Body of pancreas (tissue), 4 donors: ENCODE results near the gene CAMSAP1. TPM values are rescaled to one million over a fixed set of nuclear protein-coding genes. Genes with fewer than 3 reads are reported as not detected.

Experiments used
- ATAC-seq: fragments of 150-250 bp; one replicate; pipeline ENCODE4 v1.9.1; 2016
- DNase-seq, 4 donors: peaks; one replicate each; pipeline ENCODE4 v3.0.0-alpha.2; 2019
- H3K27ac ChIP-seq, 4 donors: fragments of 200-600 bp; sonication (generic); 1 replicate in 3 of 4; 2 replicates in 1 of 4; pipeline versions ENCODE4 v1.5.1 to v1.6.1; 2016 to 2019; ENCODE audit warnings: mild to moderate bottlenecking in 1 of 4, mixed read lengths in 1 of 4, moderate library complexity in 1 of 4
- H3K27me3 ChIP-seq, 2 donors: fragments of 200-600 bp; sonication (generic); one replicate each; pipeline ENCODE4 v1.6.0; 2016; ENCODE audit warnings: mild to moderate bottlenecking in 1 of 2
- H3K36me3 ChIP-seq, 2 donors: fragments of 200-600 bp; sonication (generic); replicated peaks in 1 of 2; 2 replicates each; pipeline ENCODE4 v1.5.1; 2016; ENCODE audit warnings: low read depth in 2 of 2; ENCODE audit not compliant: insufficient read depth in 1 of 2
- H3K4me1 ChIP-seq: fragments of 200-600 bp; sonication (generic); one replicate; pipeline ENCODE4 v1.6.0; 2016
- H3K4me3 ChIP-seq, 2 donors: fragments of 200-600 bp; sonication (generic); 1 replicate in 1 of 2; 2 replicates in 1 of 2; pipeline ENCODE4 v1.5.1; 2016 to 2019
- H3K9me3 ChIP-seq, 3 donors: fragments of 200-600 bp; sonication (generic); 1 replicate in 2 of 3; 2 replicates in 1 of 3; pipeline ENCODE4 v1.5.1; 2016
- CTCF ChIP-seq, 7 experiments: fragments of 450-650 bp in 4 of 7; fragments of 200-600 bp in 3 of 7; sonication (generic) in 3 of 7; IDR thresholded peaks; one replicate each; pipeline ENCODE4 v1.5.1; 2016 to 2019; ENCODE audit warnings: antibody characterized with exemption in 7 of 7
- POLR2A ChIP-seq, 3 donors: fragments of 450-650 bp; IDR thresholded peaks; one replicate each; pipeline ENCODE4 v1.6.1; 2016; ENCODE audit warnings: antibody characterized with exemption in 3 of 3, mild to moderate bottlenecking in 2 of 3
- WGBS, 2 donors: methylation state at CpG; one replicate each; pipeline ENCODE4 v1.1.5; 2017; 5-methylcytosine and 5-hydroxymethylcytosine counted together
- intact Hi-C: fragments of 100-400 bp; cut with DNase I; formaldehyde crosslinking; loops from one replicate; pipeline ENCODE4 v1.15.1; 2023
- total RNA-seq, 2 donors: library from RNA; depleted of rRNA; stranded (reverse); fragments of >200 nt; gene quantifications; one replicate each; pipeline ENCODE4 v1.1.0, GENCODE V29; 2016

Gene CAMSAP1
- total RNA-seq, 2 donors from 2014 or later, result 14.8 to 30.3 TPM

GRCh38 chr9:135906291-135907005 is 898 bp downstream of the CAMSAP1 start:
- TF ChIP-seq CTCF (IDR thresholded peaks at IDR 0.05), result no peak
- TF ChIP-seq POLR2A (IDR thresholded peaks at IDR 0.05), result peak in 2 of 3 donors; percentile 11 to 18
- DNase-seq, result peak in 3 of 4 donors; percentile 25 to 30 (median 27)
- H3K36me3 ChIP-seq, result no peaks in the 10 kb centered on the region
- H3K4me3 ChIP-seq, result peak overlapping the region; percentile 28 to 32
- H3K27ac ChIP-seq, result peak overlapping the region; percentile 30 to 74 (median 60)
- 1 to 4% methylated on average over 13 to 64 of the region's 70 CpGs for WGBS, 2 donors
- H3K4me1 ChIP-seq, result peaks cover 43% of the 10 kb centered on the region
- ATAC-seq, result no peak
- no peaks in the 10 kb centered on the region for H3K9me3 ChIP-seq
- intact Hi-C loops, result no loop called here
- H3K27me3 ChIP-seq, result no peaks in the 10 kb centered on the region

GRCh38 chr9:135905380-135906258 is 1.7 kb downstream of the CAMSAP1 start:
- peak in 1 of 4 donors; percentile 33 for DNase-seq

GRCh38 chr9:135903786-135904520 is 3.4 kb downstream of the CAMSAP1 start:
- no peak overlapping the region for H3K4me3 ChIP-seq
- TF ChIP-seq POLR2A (IDR thresholded peaks at IDR 0.05) (no peak), CTCF (IDR thresholded peaks at IDR 0.05) (no peak)
- no peaks in the 10 kb centered on the region for H3K27me3 ChIP-seq
- 93 to 95% methylated on average over 12 to 16 of the region's 16 CpGs for WGBS, 2 donors
- H3K36me3 ChIP-seq, result no peaks in the 10 kb centered on the region
- ATAC-seq (no peak), DNase-seq (no peak)
- H3K4me1 ChIP-seq, result peaks cover 34% of the 10 kb centered on the region
- intact Hi-C loops, result no loop called here
- H3K27ac ChIP-seq, result peak overlapping the region in 1 of 4 donors; percentile 66
- no peaks in the 10 kb centered on the region for H3K9me3 ChIP-seq

More at GRCh38 chr9:135905380-135906258, 1.7 kb downstream of the CAMSAP1 start:
- no peaks in the 10 kb centered on the region for H3K27me3 ChIP-seq
- TF ChIP-seq POLR2A (IDR thresholded peaks at IDR 0.05) (peak in 1 of 3 donors; percentile 0), CTCF (IDR thresholded peaks at IDR 0.05) (no peak)
- intact Hi-C loops, result no loop called here
- no peak for ATAC-seq
- peak overlapping the region in 1 of 2 donors; percentile 28 for H3K4me3 ChIP-seq
- H3K27ac ChIP-seq, result peak overlapping the region in 3 of 4 donors; percentile 53 to 74 (median 66)
- peaks cover 43% of the 10 kb centered on the region for H3K4me1 ChIP-seq
- no peaks in the 10 kb centered on the region for H3K36me3 ChIP-seq
- no peaks in the 10 kb centered on the region for H3K9me3 ChIP-seq
- 42 to 55% methylated on average over 23 of the region's 23 CpGs for WGBS, 2 donors

- 61 to 65% methylated on average over 3 of the region's 3 CpGs for WGBS, 2 donors
- H3K4me1 ChIP-seq, result peaks cover 28% of the 10 kb centered on the region
- no peak for ATAC-seq
- DNase-seq, result no peak
- H3K36me3 ChIP-seq, result no peaks in the 10 kb centered on the region
- H3K9me3 ChIP-seq, result no peaks in the 10 kb centered on the region
- intact Hi-C loops, result no loop called here
- no peak overlapping the region for H3K27ac ChIP-seq
- TF ChIP-seq CTCF (IDR thresholded peaks at IDR 0.05), result no peak
- no peaks in the 10 kb centered on the region for H3K27me3 ChIP-seq
- no peak overlapping the region for H3K4me3 ChIP-seq
Measured at GRCh38 chr9:135903358-135903656, 4.0 kb downstream of the CAMSAP1 start.
